Measurements from ENCODE around the gene TNFAIP8L1.

DNA sequence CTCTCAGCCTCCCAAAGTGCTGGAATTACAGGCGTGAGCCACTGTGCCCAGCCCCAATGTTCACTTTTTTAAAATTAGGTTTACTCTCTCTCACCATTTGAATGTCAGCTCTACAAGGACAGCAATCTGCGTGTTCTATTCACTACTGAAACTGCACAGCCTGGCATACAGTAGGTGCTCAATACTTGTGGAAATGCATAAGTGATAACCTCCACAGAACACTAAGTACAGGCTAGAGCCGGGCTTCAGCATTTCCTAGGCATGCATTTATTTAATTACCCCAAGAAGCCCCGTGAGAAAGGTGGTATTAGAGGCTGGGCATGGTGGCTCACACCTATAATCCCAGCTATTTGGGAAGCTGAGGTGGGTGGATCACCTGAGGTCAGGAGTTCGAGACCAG lies 33.1 kb upstream of the TNFAIP8L1 start:
- TF ChIP-seq CTCF (IDR thresholded peaks at IDR 0.05; ENCODE audit: poor library complexity) (no peak), EZH2 (IDR thresholded peaks at IDR 0.05; ENCODE audit: borderline replicate concordance) (no peak)

Measured in hepatocyte (in vitro differentiated cells).